Liver (tissue), 3 donors: ENCODE data around the gene ITPRID2.

Experiments used
- CTCF ChIP-seq: fragments of 150-350 bp; IDR thresholded peaks from 2 replicates; pipeline ENCODE4 v1.5.1; 2017; ENCODE audit warnings: improper control_type of control experiment, low read depth, low read length; ENCODE audit not compliant: missing input control
- EGR1 ChIP-seq, 2 donors: IDR thresholded peaks; 2 replicates each; pipeline ENCODE4 v1.6.1; 2016 to 2018; ENCODE audit warnings: antibody characterized with exemption in 2 of 2, low read depth in 2 of 2
- GABPA ChIP-seq, 2 donors: IDR thresholded peaks in 1 of 2; conservative IDR thresholded peaks in 1 of 2; 2 replicates each; pipeline ENCODE4 v1.6.1; 2016; ENCODE audit warnings: antibody characterized with exemption in 2 of 2, mild to moderate bottlenecking in 1 of 2, moderate library complexity in 1 of 2
- HNF4A ChIP-seq, 2 donors: conservative IDR thresholded peaks; 2 replicates each; pipeline ENCODE4 v1.6.1; 2016; ENCODE audit warnings: antibody characterized with exemption in 2 of 2, mild to moderate bottlenecking in 2 of 2
- HNF4G ChIP-seq: IDR thresholded peaks from 2 replicates; pipeline ENCODE4 v1.6.1; 2016; ENCODE audit warnings: antibody characterized with exemption
- JUND ChIP-seq, 2 donors: IDR thresholded peaks; 2 replicates each; pipeline ENCODE4 v1.6.1; 2016; ENCODE audit warnings: antibody characterized with exemption in 2 of 2
- MAX ChIP-seq: IDR thresholded peaks from 2 replicates; pipeline ENCODE4 v1.6.1; 2016; ENCODE audit warnings: antibody characterized with exemption
- RAD21 ChIP-seq, 2 donors: IDR thresholded peaks; 2 replicates each; pipeline ENCODE4 v1.6.1; 2016; ENCODE audit warnings: antibody characterized with exemption in 2 of 2, mild to moderate bottlenecking in 2 of 2
- REST ChIP-seq: IDR thresholded peaks from 2 replicates; pipeline ENCODE4 v1.6.1; 2016; ENCODE audit warnings: antibody characterized with exemption, mild to moderate bottlenecking
- SP1 ChIP-seq: IDR thresholded peaks from 2 replicates; pipeline ENCODE4 v1.6.1; 2018; ENCODE audit warnings: antibody characterized with exemption, mild to moderate bottlenecking
- TAF1 ChIP-seq: conservative IDR thresholded peaks from 2 replicates; pipeline ENCODE4 v1.6.1; 2016; ENCODE audit warnings: antibody characterized with exemption, mild to moderate bottlenecking
- YY1 ChIP-seq: IDR thresholded peaks from 2 replicates; pipeline ENCODE4 v1.6.1; 2016; ENCODE audit warnings: antibody characterized with exemption, mild to moderate bottlenecking
- TF ChIP-seq, protein P1 (sequence below): IDR thresholded peaks from 2 replicates; pipeline ENCODE4 v1.6.1; 2016; ENCODE audit warnings: antibody characterized with exemption
- TF ChIP-seq, protein P2 (sequence below): IDR thresholded peaks from 2 replicates; pipeline ENCODE4 v1.6.1; 2016; ENCODE audit warnings: antibody characterized with exemption
- donor health status: healthy.
- donor health status: healthy.

GRCh38 chr2:181949047-181949446 is 57.5 kb downstream of the ITPRID2 start:
- TF ChIP-seq CTCF (no peak), EGR1 (IDR thresholded peaks at IDR 0.05; ENCODE audit: low read depth in 2 of 2) (no peak), SP1 (no peak), REST (no peak), YY1 (no peak), TAF1 (no peak), GABPA (IDR thresholded peaks at IDR 0.05 in 1 of 2, conservative IDR thresholded peaks at IDR 0.05 in 1 of 2) (no peak), MAX (no peak), HNF4A (conservative IDR thresholded peaks at IDR 0.05) (no peak), RAD21 (IDR thresholded peaks at IDR 0.05) (no peak), HNF4G (no peak), JUND (IDR thresholded peaks at IDR 0.05) (no peak)
- TF ChIP-seq, protein P1, sequence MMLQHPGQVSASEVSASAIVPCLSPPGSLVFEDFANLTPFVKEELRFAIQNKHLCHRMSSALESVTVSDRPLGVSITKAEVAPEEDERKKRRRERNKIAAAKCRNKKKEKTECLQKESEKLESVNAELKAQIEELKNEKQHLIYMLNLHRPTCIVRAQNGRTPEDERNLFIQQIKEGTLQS = no peak
- TF ChIP-seq, protein P2, sequence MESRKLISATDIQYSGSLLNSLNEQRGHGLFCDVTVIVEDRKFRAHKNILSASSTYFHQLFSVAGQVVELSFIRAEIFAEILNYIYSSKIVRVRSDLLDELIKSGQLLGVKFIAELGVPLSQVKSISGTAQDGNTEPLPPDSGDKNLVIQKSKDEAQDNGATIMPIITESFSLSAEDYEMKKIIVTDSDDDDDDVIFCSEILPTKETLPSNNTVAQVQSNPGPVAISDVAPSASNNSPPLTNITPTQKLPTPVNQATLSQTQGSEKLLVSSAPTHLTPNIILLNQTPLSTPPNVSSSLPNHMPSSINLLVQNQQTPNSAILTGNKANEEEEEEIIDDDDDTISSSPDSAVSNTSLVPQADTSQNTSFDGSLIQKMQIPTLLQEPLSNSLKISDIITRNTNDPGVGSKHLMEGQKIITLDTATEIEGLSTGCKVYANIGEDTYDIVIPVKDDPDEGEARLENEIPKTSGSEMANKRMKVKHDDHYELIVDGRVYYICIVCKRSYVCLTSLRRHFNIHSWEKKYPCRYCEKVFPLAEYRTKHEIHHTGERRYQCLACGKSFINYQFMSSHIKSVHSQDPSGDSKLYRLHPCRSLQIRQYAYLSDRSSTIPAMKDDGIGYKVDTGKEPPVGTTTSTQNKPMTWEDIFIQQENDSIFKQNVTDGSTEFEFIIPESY = no peak
